RWPE2 (cell line): ENCODE results near the gene TFF1.

Source experiments
- ATAC-seq: fragments of 200-7000 bp; cut with Tn5 transposase; 3 replicates; pipeline ENCODE4 v1.9.1; 2021; ENCODE audit warnings: low read depth
- DNase-seq: peaks from one replicate; pipeline ENCODE4 v3.0.0-alpha.2; 2020; ENCODE audit warnings: low spot score
- H3K27ac ChIP-seq: fragments of 450-650 bp; 2 replicates; pipeline ENCODE4 v1.5.1; 2017; ENCODE audit warnings: mild to moderate bottlenecking; ENCODE audit not compliant: poor library complexity, severe bottlenecking
- H3K27me3 ChIP-seq: fragments of 250-450 bp; sonication (Bioruptor Pico); 2 replicates; pipeline ENCODE4 v1.5.1; 2021; ENCODE audit warnings: mild to moderate bottlenecking, moderate library complexity; ENCODE audit not compliant: insufficient read depth, poor library complexity, severe bottlenecking
- H3K36me3 ChIP-seq: fragments of 250-450 bp; sonication (Bioruptor Pico); 2 replicates; pipeline ENCODE4 v1.5.1; 2020; ENCODE audit warnings: low read depth, mild to moderate bottlenecking, moderate library complexity
- H3K4me1 ChIP-seq: fragments of 250-450 bp; sonication (Bioruptor Pico); 2 replicates; pipeline ENCODE4 v1.5.1; 2021; ENCODE audit warnings: mild to moderate bottlenecking, moderate library complexity; ENCODE audit not compliant: insufficient read depth, poor library complexity, severe bottlenecking
- H3K4me3 ChIP-seq: fragments of 250-450 bp; sonication (Bioruptor Pico); 2 replicates; pipeline ENCODE4 v1.5.1; 2021; ENCODE audit warnings: mild to moderate bottlenecking, moderate library complexity; ENCODE audit not compliant: severe bottlenecking
- H3K9me3 ChIP-seq: fragments of 250-450 bp; sonication (Bioruptor Pico); 2 replicates; pipeline ENCODE4 v1.5.1; 2021; ENCODE audit warnings: mild to moderate bottlenecking, moderate library complexity; ENCODE audit not compliant: severe bottlenecking
- CTCF ChIP-seq: fragments of 450-650 bp; IDR thresholded peaks from one replicate; pipeline ENCODE4 v1.5.1; 2017; ENCODE audit warnings: mild to moderate bottlenecking, moderate library complexity; ENCODE audit not compliant: poor library complexity, severe bottlenecking

The TFF1 gene

GRCh38 chr21:42319376-42319775 is 47.0 kb downstream of the TFF1 start:
- ATAC-seq (no peak), DNase-seq (no peak)
- no peak for TF ChIP-seq CTCF
- no peaks in the 10 kb centered on the region for H3K27me3 ChIP-seq
- H3K36me3 ChIP-seq = no peaks in the 10 kb centered on the region
- no peak overlapping the region for H3K4me3 ChIP-seq
- no peaks in the 10 kb centered on the region for H3K9me3 ChIP-seq
- no peaks in the 10 kb centered on the region for H3K4me1 ChIP-seq
- no peak overlapping the region for H3K27ac ChIP-seq

GRCh38 chr21:42317826-42318746 is 48.2 kb downstream of the TFF1 start:
- Histone ChIP-seq H3K4me1 (no peaks in the 10 kb centered on the region), H3K27me3 (no peaks in the 10 kb centered on the region), H3K9me3 (no peaks in the 10 kb centered on the region), H3K4me3 (no peak overlapping the region), H3K36me3 (no peaks in the 10 kb centered on the region), H3K27ac (no peak overlapping the region)
- no peak for TF ChIP-seq CTCF
- no peak for DNase-seq
- ATAC-seq = no peak

GRCh38 chr21:42317341-42317741 is 49.0 kb downstream of the TFF1 start:
- Histone ChIP-seq H3K4me1 (no peaks in the 10 kb centered on the region), H3K36me3 (no peaks in the 10 kb centered on the region), H3K9me3 (no peaks in the 10 kb centered on the region), H3K4me3 (no peak overlapping the region), H3K27ac (no peak overlapping the region), H3K27me3 (no peaks in the 10 kb centered on the region)
- no peak for ATAC-seq
- no peak for TF ChIP-seq CTCF
- no peak for DNase-seq

GRCh38 chr21:42316891-42317290 is 49.4 kb downstream of the TFF1 start:
- DNase-seq = no peak
- no peak overlapping the region for H3K27ac ChIP-seq
- no peak for ATAC-seq
- H3K36me3 ChIP-seq = no peaks in the 10 kb centered on the region
- no peak for TF ChIP-seq CTCF
- no peaks in the 10 kb centered on the region for H3K4me1 ChIP-seq
- H3K27me3 ChIP-seq = no peaks in the 10 kb centered on the region
- H3K9me3 ChIP-seq = no peaks in the 10 kb centered on the region
- H3K4me3 ChIP-seq = no peak overlapping the region

- Histone ChIP-seq H3K9me3 (no peaks in the 10 kb centered on the region), H3K27me3 (no peaks in the 10 kb centered on the region), H3K4me3 (no peak within 1 kb of the TSS), H3K27ac (no peak within 1 kb of the TSS), H3K36me3 (no peaks in the 10 kb centered on the region), H3K4me1 (no peaks in the 10 kb centered on the region)
- ATAC-seq (no peak), DNase-seq (no peak)
- TF ChIP-seq CTCF = no peak
Measured at GRCh38 chr21:42315296-42315891, 50.9 kb downstream of the TFF1 start, which contains the start of gene TFF3. Gene TFF3, minus strand, starts transcription at chr21:42315409. Its CDS starts 35 bp downstream, at chr21:42315374.
